Colon (tissue), 2 donors: Measurements from ENCODE around the gene TMEM185A.
"Not testable (repeated sequence)": the region's sequence is repeated elsewhere in the genome, so short reads cannot be mapped to it uniquely, and the experiment has no call there.

Experiments used
- FAIRE-seq: peaks from 2 replicates; lab custom pipeline; 2012; peaks lifted over from hg19 to GRCh38; lab: Jason Lieb, UNC
- donor health status: control.
- donor health status: control.

Gene TMEM185A

DNA sequence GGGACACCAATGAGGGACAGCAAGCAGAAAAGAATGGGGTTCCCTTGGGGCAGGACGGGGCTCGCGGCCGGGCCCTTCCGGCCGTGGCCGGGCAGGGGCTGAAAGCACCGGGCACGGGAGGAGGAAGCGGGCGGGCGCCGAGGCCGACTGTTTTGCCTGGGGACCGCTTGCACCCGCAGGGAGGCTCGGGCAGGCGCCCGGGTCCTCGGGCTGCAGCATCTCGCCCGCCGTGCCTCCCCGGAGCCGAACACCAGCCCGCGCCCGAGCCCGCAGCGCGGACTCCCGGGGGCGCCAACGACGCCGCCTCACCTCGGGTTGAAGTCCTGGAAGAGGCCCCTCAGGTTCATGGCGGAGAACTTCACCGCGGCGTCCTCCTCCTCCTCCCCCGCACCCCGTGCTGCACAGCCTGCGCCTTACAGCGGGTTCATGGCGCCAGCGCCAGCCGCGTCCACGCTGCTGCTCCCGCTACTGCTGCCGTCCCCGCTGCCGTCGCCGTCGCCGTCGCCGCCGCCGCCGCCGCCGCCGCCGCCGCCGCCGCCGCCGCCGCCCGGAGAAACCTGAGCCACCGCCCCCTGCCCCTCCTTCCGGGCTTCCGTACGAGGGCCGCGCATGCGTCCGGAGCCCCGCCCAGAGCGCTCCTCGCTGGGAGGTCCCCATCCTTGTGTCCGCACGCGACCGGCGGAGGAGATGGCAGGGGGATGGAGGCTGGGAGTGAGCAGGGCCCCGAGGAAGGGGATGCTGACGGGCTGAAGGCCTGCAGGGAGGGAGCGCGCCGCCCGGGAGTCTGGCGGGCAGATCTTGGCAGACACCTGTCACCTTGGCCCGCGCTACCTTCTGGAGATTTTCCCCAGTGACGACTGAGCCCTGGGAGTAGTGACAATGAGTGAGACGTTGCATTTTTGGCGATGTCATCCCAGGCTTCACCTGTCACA is at the start of gene TMEM185A:
Gene TMEM185A (minus strand): TSS at position 559 of the 932 bp plus-strand sequence. CDS start 212 bp downstream, at position 347.
- FAIRE-seq, result no peak

DNA sequence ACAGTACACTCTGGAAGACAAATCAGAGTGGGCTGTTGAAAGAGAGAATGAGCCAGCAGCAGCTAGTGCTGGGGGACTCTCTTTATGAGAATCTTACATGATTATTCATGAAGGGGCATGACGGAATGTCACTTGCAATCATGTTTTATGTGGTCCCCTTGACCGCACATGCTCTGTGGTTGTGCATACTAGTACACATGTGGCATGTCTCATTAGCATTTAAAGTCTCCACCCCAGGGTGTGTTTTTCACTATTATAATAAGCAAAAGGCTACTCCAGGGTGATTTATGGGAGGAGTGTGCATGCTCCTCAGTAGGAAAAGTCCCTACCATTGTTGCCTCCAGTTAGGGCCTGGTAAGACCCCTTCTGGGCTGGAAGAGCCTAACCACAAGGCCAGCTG is 49.6 kb upstream of the TMEM185A start:
- no peak for FAIRE-seq

DNA sequence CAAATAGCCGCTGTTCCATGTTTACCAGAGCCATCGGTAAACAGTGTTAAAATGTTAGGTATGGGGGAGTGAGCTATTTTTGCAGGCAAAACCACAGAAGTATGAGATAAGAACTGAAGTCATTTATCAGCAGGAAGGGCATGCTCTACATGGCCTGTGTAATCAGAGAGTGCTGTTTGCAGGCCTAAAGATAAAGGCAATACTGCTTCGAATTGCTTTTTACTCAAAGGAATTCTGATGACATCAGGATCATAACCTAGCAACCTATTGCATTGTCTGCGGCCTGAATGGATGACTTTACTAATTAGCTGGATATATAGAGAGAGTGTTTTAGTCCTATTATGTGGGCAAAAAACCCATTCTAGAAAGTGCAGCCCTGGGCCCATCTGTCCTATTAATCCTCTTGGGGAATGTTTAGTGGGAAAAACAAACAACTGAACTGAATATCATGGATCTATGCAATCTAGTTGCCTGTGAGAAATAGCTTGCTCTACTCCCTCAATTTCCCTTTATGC is 47.6 kb upstream of the TMEM185A start:
- not testable (repeated sequence) for FAIRE-seq

DNA sequence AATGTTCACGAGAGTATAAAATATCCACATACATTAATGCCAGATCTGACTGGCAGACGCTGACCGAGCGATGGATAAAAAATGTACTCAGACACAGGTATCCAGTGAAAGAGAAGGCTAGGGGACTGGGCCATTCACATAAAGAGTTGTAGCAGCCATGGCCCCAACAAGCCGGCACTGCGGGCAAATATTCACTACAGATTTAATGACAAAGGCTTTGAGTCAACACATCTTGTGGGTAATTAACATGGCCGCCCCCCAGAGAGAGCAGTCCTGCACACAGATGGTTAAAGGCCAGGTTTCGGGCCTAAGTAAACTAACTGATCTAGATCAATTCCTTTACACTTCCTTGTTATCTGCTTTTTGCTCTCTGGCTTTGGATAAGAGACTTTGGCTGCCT is 44.0 kb upstream of the TMEM185A start:
- FAIRE-seq, result not testable (repeated sequence)

- not testable (repeated sequence) for FAIRE-seq
Observed at GRCh38 chrX:149675088-149675487, 43.5 kb upstream of the TMEM185A start.

GRCh38 chrX:149660613-149661012 is 29.0 kb upstream of the TMEM185A start:
- not testable (repeated sequence) for FAIRE-seq

DNA sequence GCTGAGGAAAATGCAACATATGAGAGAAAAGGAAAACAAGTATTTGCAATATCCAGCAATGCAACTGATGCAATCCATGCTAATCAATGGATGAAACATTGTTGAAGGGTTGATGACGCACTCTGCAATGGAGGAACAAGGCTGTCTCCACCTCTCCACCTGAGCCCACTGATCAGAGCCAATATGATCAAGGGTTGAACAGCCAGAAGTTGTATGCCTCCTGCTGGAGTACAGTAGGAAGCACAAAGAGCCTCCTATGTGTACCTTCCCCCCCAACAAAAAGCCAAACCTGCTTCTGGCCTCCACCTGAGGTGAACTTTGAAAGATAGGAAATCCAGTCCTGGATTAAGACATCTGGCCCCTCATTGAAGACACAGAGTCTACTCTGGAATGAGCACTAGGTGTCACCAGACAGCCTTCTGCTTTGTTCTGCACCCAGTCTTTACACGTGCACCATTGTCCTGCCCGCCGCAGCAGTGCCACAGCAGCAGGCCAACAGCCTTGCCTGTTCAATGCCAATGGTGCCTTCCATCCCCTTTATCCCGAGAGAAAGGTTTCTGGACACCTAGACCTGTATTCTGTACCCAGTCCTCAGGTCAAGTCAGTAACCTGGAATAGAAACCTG is 24.8 kb upstream of the TMEM185A start:
- FAIRE-seq, result not testable (repeated sequence)

DNA sequence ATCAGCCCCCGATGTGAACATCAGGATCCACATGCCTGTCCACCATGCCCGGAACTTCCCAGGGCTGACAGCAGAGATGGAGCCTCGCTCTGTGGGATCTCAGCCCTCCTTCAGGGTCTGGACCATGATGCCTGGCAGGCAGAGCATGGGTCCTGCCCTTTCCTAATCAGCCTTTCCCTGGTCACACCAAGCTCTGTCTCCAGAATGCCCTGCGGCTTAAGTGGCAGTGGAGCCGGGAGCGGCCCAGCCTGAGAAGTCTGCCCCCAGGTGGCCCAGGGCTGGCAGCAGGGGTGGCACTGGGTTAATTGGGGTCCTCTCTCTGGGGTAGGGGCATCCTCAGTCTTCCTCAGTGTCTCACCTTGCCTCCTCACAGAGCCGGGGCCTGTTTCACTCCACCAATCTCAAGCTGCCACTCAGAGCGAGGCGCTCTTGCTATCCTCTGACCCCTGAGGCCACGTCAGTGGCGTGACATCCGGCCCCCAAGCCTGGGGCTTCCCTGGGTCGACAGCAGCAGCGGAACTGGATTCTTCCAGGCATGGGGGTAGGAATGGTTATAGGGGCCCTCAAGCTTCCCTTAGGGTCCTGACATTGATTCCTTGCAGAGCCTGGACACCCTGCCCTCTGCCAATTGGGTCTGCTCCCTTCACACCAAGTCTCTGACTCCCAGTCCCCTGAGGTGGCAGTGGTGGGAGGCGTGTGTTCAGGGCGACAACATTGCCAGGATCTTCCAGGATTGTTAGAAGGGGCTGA is 20.8 kb upstream of the TMEM185A start:
- no peak for FAIRE-seq

DNA sequence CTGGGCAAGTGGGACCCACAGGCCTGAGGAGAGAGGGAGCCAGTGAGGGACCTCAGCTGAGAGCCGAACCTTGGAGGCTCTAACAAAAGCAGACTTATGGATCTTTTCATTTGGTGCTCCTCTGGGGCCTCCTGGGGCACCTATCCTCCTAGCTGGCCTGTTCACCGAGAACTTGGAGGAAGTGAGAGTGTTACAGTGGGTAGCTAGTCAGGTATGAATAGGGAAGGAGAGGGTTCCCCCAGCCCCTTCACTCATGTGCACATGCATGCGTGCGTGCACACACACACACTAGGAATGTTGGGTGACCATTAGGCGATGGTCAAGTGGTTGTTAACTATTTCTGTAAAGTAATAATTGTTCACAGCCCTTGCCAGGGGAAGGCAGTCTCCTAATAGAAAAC is 18.6 kb upstream of the TMEM185A start:
- no peak for FAIRE-seq

- no peak for FAIRE-seq
Observed at GRCh38 chrX:149648932-149649331, 17.3 kb upstream of the TMEM185A start.

DNA sequence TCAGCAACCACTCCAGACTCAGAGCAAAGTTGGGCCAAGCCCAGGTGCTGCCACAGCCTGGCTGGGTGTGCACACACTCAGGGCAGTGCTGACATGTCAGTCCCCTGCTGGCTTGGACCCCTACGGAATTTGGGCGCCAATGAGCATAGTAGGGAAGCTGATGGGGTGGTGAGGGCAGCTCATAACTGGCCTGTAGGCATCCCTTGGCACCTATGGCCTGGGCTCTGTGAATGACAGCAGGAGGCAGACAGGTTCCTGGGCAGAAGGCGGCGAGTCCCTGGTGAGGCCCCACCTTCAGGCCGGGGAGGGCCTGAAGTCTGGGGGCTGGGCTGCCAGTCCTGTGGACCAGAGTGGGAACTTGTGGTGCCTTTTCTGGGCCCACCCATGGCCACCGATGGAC is 15.9 kb upstream of the TMEM185A start:
- FAIRE-seq, result no peak

GRCh38 chrX:149643496-149643895 is 11.9 kb upstream of the TMEM185A start:
- peak; percentile 61 for FAIRE-seq

- no peak for FAIRE-seq
Observed at GRCh38 chrX:149641835-149642234, 10.2 kb upstream of the TMEM185A start.

- FAIRE-seq, result no peak
Observed at GRCh38 chrX:149641432-149641831, 9.8 kb upstream of the TMEM185A start.

DNA sequence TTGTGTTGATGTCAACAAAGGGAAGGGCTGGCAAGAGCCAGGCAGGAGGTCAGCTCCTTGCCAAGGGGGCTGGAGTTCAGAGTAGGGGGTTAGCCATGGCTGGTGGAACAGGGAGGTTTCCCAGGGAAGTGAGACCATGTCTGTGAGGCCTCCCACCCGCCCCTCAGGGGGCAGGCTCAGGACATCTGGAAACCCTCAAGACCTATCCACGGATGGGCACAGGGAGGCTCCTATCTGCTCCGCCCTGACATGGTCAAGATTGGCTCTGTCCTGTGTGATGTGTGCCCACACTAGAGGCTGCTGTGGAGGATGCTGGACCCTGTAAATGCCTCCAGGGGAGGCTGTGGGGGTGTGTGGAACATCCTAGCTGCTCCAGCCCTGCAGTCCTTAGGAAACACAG is 8.0 kb upstream of the TMEM185A start:
- FAIRE-seq, result no peak

GRCh38 chrX:149638860-149639259 is 7.3 kb upstream of the TMEM185A start:
- FAIRE-seq, result peak; percentile 80

DNA sequence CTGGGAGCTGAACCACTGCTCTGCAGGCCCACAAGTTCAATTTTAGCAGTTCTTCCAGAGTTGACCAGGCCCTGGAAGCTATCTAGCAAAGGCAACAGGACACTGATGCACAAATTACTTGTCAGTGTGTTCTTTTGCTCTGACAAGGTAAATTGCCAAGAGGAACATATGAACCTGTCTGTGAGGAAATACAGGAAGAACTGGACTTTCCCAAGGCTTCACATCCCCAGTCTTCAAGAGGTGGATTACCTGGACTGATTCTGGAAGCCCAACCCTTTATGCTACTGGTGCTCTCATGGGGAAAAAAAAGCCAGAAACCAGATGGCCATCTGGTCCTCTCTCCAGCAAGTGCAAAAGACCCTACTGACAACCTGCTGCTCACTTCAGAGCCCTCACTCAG is 1.9 kb upstream of the TMEM185A start:
- no peak for FAIRE-seq

DNA sequence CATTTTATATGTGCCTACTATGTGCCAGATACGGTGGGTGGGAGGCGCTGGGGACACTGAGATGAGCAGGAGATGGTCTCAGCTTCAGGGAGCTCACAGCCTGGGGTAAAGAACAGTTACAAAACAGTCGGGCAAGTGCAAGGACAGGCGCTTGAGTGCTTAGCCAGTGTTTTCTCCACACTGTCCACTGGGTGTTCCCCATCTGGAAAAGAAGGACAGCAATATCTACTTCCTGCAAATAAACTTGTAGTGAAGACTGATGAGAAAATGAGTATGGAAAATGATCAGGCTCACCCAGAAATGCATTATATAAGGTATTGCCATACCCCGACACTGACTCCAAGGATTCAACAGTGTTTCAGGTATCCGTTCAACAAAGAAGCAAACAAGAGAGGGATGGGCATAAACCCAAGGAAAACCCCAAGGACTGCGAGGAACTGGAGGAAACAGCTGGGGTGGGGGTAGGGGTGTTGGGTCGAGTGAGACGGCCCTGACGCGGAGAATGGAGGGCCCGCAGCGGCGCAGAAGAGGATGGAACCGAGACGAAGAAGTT is 835 bp downstream of the TMEM185A start:
- no peak for FAIRE-seq

- FAIRE-seq, result no peak
Observed at GRCh38 chrX:149629730-149630387, 1.7 kb downstream of the TMEM185A start.

- no peak for FAIRE-seq
Observed at GRCh38 chrX:149628768-149629167, 2.8 kb downstream of the TMEM185A start.

- no peak for FAIRE-seq
Observed at GRCh38 chrX:149628280-149628679, 3.3 kb downstream of the TMEM185A start.

DNA sequence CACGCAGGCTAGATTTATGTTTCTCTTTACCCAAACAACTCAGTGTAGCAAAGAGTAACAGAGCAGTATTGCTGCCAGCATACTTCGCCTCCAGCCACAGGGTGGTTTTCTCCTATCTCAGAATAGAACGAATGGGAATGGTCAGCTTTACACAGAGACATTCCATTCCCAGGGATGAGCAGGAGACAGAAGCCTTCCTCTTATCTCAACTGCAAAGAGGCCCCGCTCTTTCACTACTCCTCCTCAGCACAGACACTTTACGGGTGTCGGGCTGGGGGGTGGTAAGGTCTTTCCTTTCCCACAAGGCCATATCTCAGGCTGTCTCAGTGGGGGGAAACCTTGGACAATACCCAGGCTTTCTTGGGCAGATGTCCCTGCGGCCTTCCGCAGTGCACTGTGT is 4.8 kb downstream of the TMEM185A start:
- not testable (repeated sequence) for FAIRE-seq
